BE2C (cell line): ENCODE data around the gene ATP8B2.
"Not testable (repeated sequence)": the region's sequence is repeated elsewhere in the genome, so short reads cannot be mapped to it uniquely, and the experiment has no call there.

ENCODE experiments used
- DNase-seq: peaks from one replicate; pipeline ENCODE4 v3.0.0-alpha.2; 2020
- H3K27me3 ChIP-seq: fragments of 250-450 bp; sonication (Bioruptor Pico); 2 replicates; pipeline ENCODE4 v1.5.1; 2020; ENCODE audit warnings: mild to moderate bottlenecking
- H3K36me3 ChIP-seq: fragments of 250-450 bp; sonication (Bioruptor Pico); 2 replicates; pipeline ENCODE4 v1.5.1; 2020; ENCODE audit warnings: mild to moderate bottlenecking
- H3K4me1 ChIP-seq: fragments of 250-450 bp; sonication (Bioruptor Pico); 2 replicates; pipeline ENCODE4 v1.5.1; 2020
- H3K4me3 ChIP-seq: 2 replicates; pipeline ENCODE4 v1.5.1; 2011; ENCODE audit warnings: low read depth, low read length
- H3K9me3 ChIP-seq: fragments of 250-450 bp; sonication (Bioruptor Pico); 2 replicates; pipeline ENCODE4 v1.5.1; 2020
- CTCF ChIP-seq: IDR thresholded peaks from 2 replicates; pipeline ENCODE4 v1.5.1; 2012; ENCODE audit warnings: mild to moderate bottlenecking, low read depth, low read length

The ATP8B2 gene

GRCh38 chr1:154301582-154301981, 23.7 kb upstream of the ATP8B2 start:
- TF ChIP-seq CTCF, result no peak
- H3K4me1 ChIP-seq, result no peaks in the 10 kb centered on the region
- no peak for DNase-seq

GRCh38 chr1:154304664-154305337, 20.5 kb upstream of the ATP8B2 start:
- no peak for TF ChIP-seq CTCF
- Histone ChIP-seq H3K4me3 (no peak overlapping the region), H3K4me1 (no peaks in the 10 kb centered on the region), H3K9me3 (no peaks in the 10 kb centered on the region), H3K27me3 (no peaks in the 10 kb centered on the region), H3K36me3 (no peaks in the 10 kb centered on the region)
- no peak for DNase-seq

More at GRCh38 chr1:154301582-154301981, 23.7 kb upstream of the ATP8B2 start:
- Histone ChIP-seq H3K9me3 (no peaks in the 10 kb centered on the region), H3K27me3 (no peaks in the 10 kb centered on the region), H3K36me3 (no peaks in the 10 kb centered on the region), H3K4me3 (no peak overlapping the region)

GRCh38 chr1:154306151-154306550, 19.2 kb upstream of the ATP8B2 start:
- DNase-seq, result no peak
- Histone ChIP-seq H3K27me3 (no peaks in the 10 kb centered on the region), H3K4me3 (no peak overlapping the region), H3K9me3 (no peaks in the 10 kb centered on the region), H3K4me1 (no peaks in the 10 kb centered on the region), H3K36me3 (no peaks in the 10 kb centered on the region)
- no peak for TF ChIP-seq CTCF

- DNase-seq, H3K36me3 ChIP-seq, H3K9me3 ChIP-seq, H3K27me3 ChIP-seq, H3K4me1 ChIP-seq, H3K4me3 ChIP-seq: not testable (repeated sequence)
Observed at GRCh38 chr1:154307670-154308270, 17.6 kb upstream of the ATP8B2 start.

- DNase-seq, H3K27me3 ChIP-seq: not testable (repeated sequence)
Observed at GRCh38 chr1:154309136-154309535, 16.2 kb upstream of the ATP8B2 start.

GRCh38 chr1:154312229-154313065, 12.9 kb upstream of the ATP8B2 start:
- DNase-seq, H3K4me3 ChIP-seq, H3K4me1 ChIP-seq, H3K9me3 ChIP-seq, H3K27me3 ChIP-seq, H3K36me3 ChIP-seq: not testable (repeated sequence)

More at GRCh38 chr1:154309136-154309535, 16.2 kb upstream of the ATP8B2 start:
- not testable (repeated sequence) for H3K4me1 ChIP-seq, H3K4me3 ChIP-seq, H3K36me3 ChIP-seq, H3K9me3 ChIP-seq

- Histone ChIP-seq H3K4me3 (no peak overlapping the region), H3K4me1 (no peaks in the 10 kb centered on the region), H3K27me3 (no peaks in the 10 kb centered on the region), H3K9me3 (no peaks in the 10 kb centered on the region; the same call in 1 of the 2 replicates), H3K36me3 (no peaks in the 10 kb centered on the region)
- DNase-seq, result no peak
- no peak for TF ChIP-seq CTCF
Observed at GRCh38 chr1:154313066-154313356, 12.3 kb upstream of the ATP8B2 start.

GRCh38 chr1:154314226-154314625, 11.1 kb upstream of the ATP8B2 start:
- not testable (repeated sequence) for DNase-seq, H3K27me3 ChIP-seq, H3K36me3 ChIP-seq, H3K4me3 ChIP-seq, H3K4me1 ChIP-seq, H3K9me3 ChIP-seq
